HepG2 (cell line): Measurements from ENCODE around the gene SMAD7. TPM values are rescaled to one million over a fixed set of nuclear protein-coding genes. Genes with fewer than 3 reads are reported as not detected.
A peak's percentile ranks its signal among the peaks of the same experiment; 100 is the strongest.

Experiments used
- BRF2 ChIP-seq: sonication (generic); formaldehyde crosslinking; IDR thresholded peaks from 2 replicates; pipeline ENCODE4 v1.8.1; 2022; ENCODE audit warnings: mild to moderate bottlenecking, missing genetic modification reagents
- EP300 ChIP-seq, 3 experiments: sonication (generic) in 1 of 3; formaldehyde crosslinking in 1 of 3; IDR thresholded peaks; 2 replicates each; pipeline versions ENCODE4 v1.5.1 to v1.6.1; 2011 to 2020; ENCODE audit warnings: low read depth in 2 of 3, low read length in 2 of 3, borderline replicate concordance in 1 of 3, improper control_type of control experiment in 1 of 3, mild to moderate bottlenecking in 1 of 3, missing genetic modification reagents in 1 of 3, moderate library complexity in 1 of 3
- HMGXB3 ChIP-seq: sonication (generic); formaldehyde crosslinking; IDR thresholded peaks from 2 replicates; pipeline ENCODE4 v1.4.0; 2020; ENCODE audit warnings: missing genetic modification reagents, borderline replicate concordance
- HOXA3 ChIP-seq: sonication (generic); formaldehyde crosslinking; IDR thresholded peaks from 2 replicates; pipeline ENCODE4 v1.5.0; 2020; ENCODE audit warnings: missing genetic modification reagents
- IRX3 ChIP-seq: sonication (generic); formaldehyde crosslinking; IDR thresholded peaks from 2 replicates; pipeline ENCODE4 v1.8.1; 2023; ENCODE audit warnings: mild to moderate bottlenecking, low read depth, missing genetic modification reagents, borderline replicate concordance
- MAF1 ChIP-seq: sonication (generic); formaldehyde crosslinking; IDR thresholded peaks from 2 replicates; pipeline ENCODE4 v1.5.0; 2020; ENCODE audit warnings: missing genetic modification reagents, borderline replicate concordance
- NONO ChIP-seq, 2 experiments: fragments of 450-650 bp in 1 of 2; sonication (generic) in 1 of 2; formaldehyde crosslinking in 1 of 2; IDR thresholded peaks in 1 of 2; conservative IDR thresholded peaks in 1 of 2; 2 replicates each; pipeline versions ENCODE4 v1.6.1 to v1.8.0; 2017 to 2022; ENCODE audit warnings: mild to moderate bottlenecking in 1 of 2, missing genetic modification reagents in 1 of 2, moderate library complexity in 1 of 2
- RNF219 ChIP-seq: sonication (generic); formaldehyde crosslinking; IDR thresholded peaks from 2 replicates; pipeline ENCODE4 v1.5.0; 2020; ENCODE audit warnings: mild to moderate bottlenecking, missing genetic modification reagents
- SALL1 ChIP-seq: sonication (generic); formaldehyde crosslinking; IDR thresholded peaks from 2 replicates; pipeline ENCODE4 v1.8.0; 2022; ENCODE audit warnings: mild to moderate bottlenecking, missing genetic modification reagents
- STAT6 ChIP-seq: sonication (generic); formaldehyde crosslinking; IDR thresholded peaks from 2 replicates; pipeline ENCODE4 v1.4.0; 2020; ENCODE audit warnings: missing genetic modification reagents, mild to moderate bottlenecking, borderline replicate concordance
- TFDP2 ChIP-seq: sonication (generic); formaldehyde crosslinking; IDR thresholded peaks from 2 replicates; pipeline ENCODE4 v1.4.0; 2020; ENCODE audit warnings: missing genetic modification reagents
- ZBTB43 ChIP-seq: sonication (generic); formaldehyde crosslinking; conservative IDR thresholded peaks from 2 replicates; pipeline ENCODE4 v1.4.0; 2020; ENCODE audit warnings: missing genetic modification reagents
- ZNF224 ChIP-seq: sonication (generic); formaldehyde crosslinking; IDR thresholded peaks from 2 replicates; pipeline ENCODE4 v1.5.0; 2020; ENCODE audit warnings: mild to moderate bottlenecking, missing genetic modification reagents
- ZNF260 ChIP-seq: sonication (generic); formaldehyde crosslinking; IDR thresholded peaks from 2 replicates; pipeline ENCODE4 v1.4.0; 2020; ENCODE audit warnings: missing genetic modification reagents, low read depth, mild to moderate bottlenecking, borderline replicate concordance
- polyA plus RNA-seq, 8 experiments: library from polyadenylated mRNA; depleted of rRNA in 3 of 8; stranded (reverse) in 7 of 8; unstranded in 1 of 8; fragments of >200 nt; fragmentation: Illumina TruSeq in 4 of 8; extraction: Trizol in 4 of 8; gene quantifications; 2 replicates each; pipeline versions ENCODE4 v1.2.1 to v1.2.3, GENCODE V29; 2011 to 2016; ENCODE audit warnings: low read depth in 4 of 8, missing spikeins in 1 of 8, mixed read lengths in 1 of 8; ENCODE audit not compliant: insufficient read depth in 1 of 8
- total RNA-seq, 5 experiments: library from RNA; depleted of rRNA; stranded (reverse); fragments of >200 nt; fragmentation: Illumina TruSeq; extraction: Trizol; gene quantifications; 2 replicates each; pipeline ENCODE4 v1.2.3, GENCODE V29; 2016; ENCODE audit warnings: low read depth in 1 of 5

The SMAD7 gene
- total and polyA plus RNA-seq, 2 of the 13 experiments (the other 11 are each of a cell fraction or from before 2014, with no cell fraction given), result 17.4 to 24.7 TPM

- TF ChIP-seq BRF2 (CRISPR knock-in tag) (no peak), MAF1 (CRISPR knock-in tag) (no peak), SALL1 (CRISPR knock-in tag) (peak; percentile 31; the same call in 1 of the 2 replicates), TFDP2 (CRISPR knock-in tag) (0 out of 2 replicates have a peak, but pooled peaks have one; percentile 36), HMGXB3 (no peak), HOXA3 (peak; percentile 15; the same call in 1 of the 2 replicates), RNF219 (CRISPR knock-in tag) (no peak), EP300 (IDR thresholded peaks at IDR 0.05; ENCODE audit: low read depth in 2 of 2, low read length in 2 of 2) (no peak), EP300 (CRISPR knock-in tag; IDR thresholded peaks at IDR 0.05; ENCODE audit: borderline replicate concordance) (no peak), ZBTB43 (CRISPR knock-in tag) (no peak), ZNF260 (CRISPR knock-in tag) (no peak), NONO (IDR thresholded peaks at IDR 0.05) (no peak), NONO (CRISPR knock-in tag; conservative IDR thresholded peaks at IDR 0.05) (no peak), ZNF224 (CRISPR knock-in tag) (no peak), STAT6 (no peak), IRX3 (no peak)
Measured at GRCh38 chr18:48875942-48876511, 74.7 kb downstream of the SMAD7 start (continued).
